ENCODE results near the gene PIMREG.

DNA sequence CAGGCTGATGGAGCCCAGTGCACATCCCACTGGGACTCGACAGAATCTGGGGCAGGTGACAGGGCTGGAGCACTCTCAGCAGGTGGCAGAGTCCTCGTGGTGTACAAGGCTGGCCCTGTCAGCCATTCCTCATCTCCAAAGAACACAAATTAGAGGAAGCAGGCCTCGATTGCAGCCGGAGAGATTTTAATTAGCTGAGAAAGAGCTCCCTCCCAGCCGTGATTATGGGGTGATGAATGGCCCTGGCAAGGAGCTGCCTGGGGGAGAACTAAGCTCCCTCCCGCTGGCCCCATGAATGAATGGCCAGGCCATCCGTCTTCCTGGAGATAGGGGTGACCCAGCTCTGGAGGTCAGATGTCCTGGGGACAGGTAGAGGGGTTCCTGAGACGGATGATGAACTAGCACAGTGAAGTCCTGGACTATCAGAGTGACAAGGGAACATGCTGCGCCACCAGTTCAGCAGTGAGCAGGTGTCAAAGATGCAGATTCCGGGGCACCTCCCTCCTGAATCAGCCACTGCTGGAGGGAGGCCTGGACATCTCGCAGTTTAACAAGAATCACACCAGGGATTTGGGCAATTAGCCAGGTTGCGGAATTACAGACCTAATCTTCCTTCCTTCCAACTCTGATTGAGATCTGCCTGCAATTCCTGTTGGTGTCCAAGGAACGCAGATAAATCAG is 35.5 kb downstream of the PIMREG start:
- TF ChIP-seq EZH2 (IDR thresholded peaks at IDR 0.05; ENCODE audit: low read length): no peak
- TF ChIP-seq, protein P1, sequence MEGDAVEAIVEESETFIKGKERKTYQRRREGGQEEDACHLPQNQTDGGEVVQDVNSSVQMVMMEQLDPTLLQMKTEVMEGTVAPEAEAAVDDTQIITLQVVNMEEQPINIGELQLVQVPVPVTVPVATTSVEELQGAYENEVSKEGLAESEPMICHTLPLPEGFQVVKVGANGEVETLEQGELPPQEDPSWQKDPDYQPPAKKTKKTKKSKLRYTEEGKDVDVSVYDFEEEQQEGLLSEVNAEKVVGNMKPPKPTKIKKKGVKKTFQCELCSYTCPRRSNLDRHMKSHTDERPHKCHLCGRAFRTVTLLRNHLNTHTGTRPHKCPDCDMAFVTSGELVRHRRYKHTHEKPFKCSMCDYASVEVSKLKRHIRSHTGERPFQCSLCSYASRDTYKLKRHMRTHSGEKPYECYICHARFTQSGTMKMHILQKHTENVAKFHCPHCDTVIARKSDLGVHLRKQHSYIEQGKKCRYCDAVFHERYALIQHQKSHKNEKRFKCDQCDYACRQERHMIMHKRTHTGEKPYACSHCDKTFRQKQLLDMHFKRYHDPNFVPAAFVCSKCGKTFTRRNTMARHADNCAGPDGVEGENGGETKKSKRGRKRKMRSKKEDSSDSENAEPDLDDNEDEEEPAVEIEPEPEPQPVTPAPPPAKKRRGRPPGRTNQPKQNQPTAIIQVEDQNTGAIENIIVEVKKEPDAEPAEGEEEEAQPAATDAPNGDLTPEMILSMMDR (optimal IDR thresholded peaks at IDR 0.05 in 1 of 3, IDR thresholded peaks at IDR 0.05 in 1 of 3, conservative IDR thresholded peaks at IDR 0.05 in 1 of 3; ENCODE audit: extremely low read depth in 1 of 3, insufficient read depth in 2 of 3, low read length in 3 of 3): no peak
